Ectodermal cell (in vitro differentiated cells): Measurements from ENCODE around the gene KIF13A.
"Not testable (repeated sequence)": the region's sequence is repeated elsewhere in the genome, so short reads cannot be mapped to it uniquely, and the experiment has no call there.

Experiments used
- H3K27ac ChIP-seq: 2 replicates; pipeline ENCODE4 v1.7.0; 2013; ENCODE audit warnings: mild to moderate bottlenecking, low read depth, low read length; ENCODE audit not compliant: insufficient read depth, poor library complexity, severe bottlenecking
- H3K27me3 ChIP-seq: 2 replicates; pipeline ENCODE4 v1.7.0; 2013; ENCODE audit warnings: mild to moderate bottlenecking, low read length; ENCODE audit not compliant: insufficient read depth, control insufficient read depth, poor library complexity, severe bottlenecking
- H3K36me3 ChIP-seq: one replicate; pipeline ENCODE4 v1.7.0; 2013; ENCODE audit warnings: low read length; ENCODE audit not compliant: control insufficient read depth, insufficient read depth
- H3K4me1 ChIP-seq: one replicate; pipeline ENCODE4 v1.7.0; 2013; ENCODE audit warnings: low read length; ENCODE audit not compliant: control insufficient read depth, insufficient read depth
- H3K4me3 ChIP-seq: 2 replicates; pipeline ENCODE4 v1.7.0; 2013; ENCODE audit warnings: low read depth, low read length, control low read depth; ENCODE audit not compliant: insufficient read depth
- H3K9me3 ChIP-seq: 2 replicates; pipeline ENCODE4 v1.7.0; 2013; ENCODE audit warnings: mild to moderate bottlenecking, low read length, moderate library complexity; ENCODE audit not compliant: control insufficient read depth
- WGBS, 2 experiments: methylation state at CpG; one replicate each; pipeline ENCODE4 v1.1.7; 2013; ENCODE audit warnings: missing lambda C conversion rate in 2 of 2; 5-methylcytosine and 5-hydroxymethylcytosine counted together

Gene KIF13A

GRCh38 chr6:17890309-17890708 is 97.1 kb downstream of the KIF13A start:
- H3K27me3 ChIP-seq: no peaks in the 10 kb centered on the region
- no peak overlapping the region for H3K27ac ChIP-seq
- H3K9me3 ChIP-seq: no peaks in the 10 kb centered on the region
- H3K4me3 ChIP-seq: no peak overlapping the region
- no peaks in the 10 kb centered on the region for H3K36me3 ChIP-seq
- 88% methylated on average over 1 of the region's 1 CpG for WGBS, 2 experiments
- H3K4me1 ChIP-seq: no peaks in the 10 kb centered on the region

GRCh38 chr6:17889777-17890176 is 97.7 kb downstream of the KIF13A start:
- not testable (repeated sequence) for H3K9me3 ChIP-seq, H3K27ac ChIP-seq, H3K4me1 ChIP-seq, H3K36me3 ChIP-seq, H3K4me3 ChIP-seq, H3K27me3 ChIP-seq
- 90 to 95% methylated on average over 8 to 9 of the region's 9 CpGs for WGBS, 2 experiments

GRCh38 chr6:17886891-17887290 is 100.5 kb downstream of the KIF13A start:
- no peak overlapping the region for H3K27ac ChIP-seq
- no peak overlapping the region for H3K4me3 ChIP-seq
- 92 to 98% methylated on average over 1 of the region's 1 CpG for WGBS, 2 experiments
- H3K4me1 ChIP-seq: no peaks in the 10 kb centered on the region
- H3K36me3 ChIP-seq: no peaks in the 10 kb centered on the region
- no peaks in the 10 kb centered on the region for H3K27me3 ChIP-seq
- no peaks in the 10 kb centered on the region for H3K9me3 ChIP-seq

GRCh38 chr6:17885889-17886576 is 101.4 kb downstream of the KIF13A start:
- Histone ChIP-seq H3K27me3 (no peaks in the 10 kb centered on the region), H3K4me1 (no peaks in the 10 kb centered on the region)
- 93 to 96% methylated on average over 4 of the region's 4 CpGs for WGBS, 2 experiments

GRCh38 chr6:17884498-17885478 is 102.6 kb downstream of the KIF13A start:
- Histone ChIP-seq H3K36me3 (no peaks in the 10 kb centered on the region), H3K27ac (no peak overlapping the region), H3K4me3 (no peak overlapping the region), H3K27me3 (no peaks in the 10 kb centered on the region), H3K4me1 (no peaks in the 10 kb centered on the region), H3K9me3 (no peaks in the 10 kb centered on the region)
- WGBS, 2 experiments: 92 to 93% methylated on average over 4 of the region's 4 CpGs

More at GRCh38 chr6:17885889-17886576, 101.4 kb downstream of the KIF13A start:
- Histone ChIP-seq H3K4me3 (no peak overlapping the region), H3K27ac (no peak overlapping the region), H3K9me3 (no peaks in the 10 kb centered on the region), H3K36me3 (no peaks in the 10 kb centered on the region)

GRCh38 chr6:17883665-17884497 is 103.6 kb downstream of the KIF13A start:
- Histone ChIP-seq H3K9me3 (no peaks in the 10 kb centered on the region), H3K27ac (no peak overlapping the region), H3K36me3 (no peaks in the 10 kb centered on the region), H3K4me1 (no peaks in the 10 kb centered on the region), H3K27me3 (no peaks in the 10 kb centered on the region), H3K4me3 (no peak overlapping the region)
- 100% methylated on average over 2 of the region's 2 CpGs for WGBS, 2 experiments

GRCh38 chr6:17881085-17881858 is 106.2 kb downstream of the KIF13A start:
- Histone ChIP-seq H3K36me3 (no peaks in the 10 kb centered on the region), H3K27ac (no peak overlapping the region), H3K9me3 (no peaks in the 10 kb centered on the region), H3K4me3 (no peak overlapping the region), H3K27me3 (no peaks in the 10 kb centered on the region), H3K4me1 (no peaks in the 10 kb centered on the region)
- 89 to 91% methylated on average over 10 to 11 of the region's 11 CpGs for WGBS, 2 experiments

- H3K36me3 ChIP-seq: no peaks in the 10 kb centered on the region
- H3K9me3 ChIP-seq: no peaks in the 10 kb centered on the region
- H3K27me3 ChIP-seq: no peaks in the 10 kb centered on the region
- no peaks in the 10 kb centered on the region for H3K4me1 ChIP-seq
- no peak overlapping the region for H3K27ac ChIP-seq
- 94 to 98% methylated on average over 2 of the region's 2 CpGs for WGBS, 2 experiments
- no peak overlapping the region for H3K4me3 ChIP-seq
Measured at GRCh38 chr6:17879184-17879583, 108.3 kb downstream of the KIF13A start.

GRCh38 chr6:17878734-17879133 is 108.7 kb downstream of the KIF13A start:
- Histone ChIP-seq H3K27ac (no peak overlapping the region), H3K36me3 (no peaks in the 10 kb centered on the region), H3K27me3 (no peaks in the 10 kb centered on the region), H3K4me3 (no peak overlapping the region), H3K9me3 (no peaks in the 10 kb centered on the region), H3K4me1 (no peaks in the 10 kb centered on the region)
- WGBS, 2 experiments: 88 to 100% methylated on average over 1 of the region's 1 CpG
